ENCODE measurements around the gene DPP6.

The DPP6 gene

DNA sequence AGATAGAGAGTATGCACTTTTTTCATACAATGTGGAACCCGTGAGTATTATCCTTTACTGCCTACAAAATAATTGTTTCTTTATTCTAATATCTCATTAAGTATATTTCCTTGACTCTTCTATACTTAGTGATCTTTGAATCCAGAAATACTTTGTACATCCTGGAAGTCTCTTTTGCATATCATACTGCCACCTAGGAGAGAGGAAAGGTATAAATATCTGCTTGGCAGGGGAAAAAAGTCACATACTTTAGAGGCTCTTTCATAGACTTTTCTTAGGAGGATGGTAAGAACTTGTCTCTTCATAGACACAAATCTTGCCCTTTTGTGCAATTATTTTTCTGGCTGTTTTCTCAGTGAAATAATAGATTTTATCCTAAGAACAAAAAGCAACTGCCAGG lies 514.7 kb downstream of the DPP6 start:
- no peak for DNase-seq

GRCh38 chr7:154568346-154568745 lies 516.1 kb downstream of the DPP6 start:
- DNase-seq = no peak

DNA sequence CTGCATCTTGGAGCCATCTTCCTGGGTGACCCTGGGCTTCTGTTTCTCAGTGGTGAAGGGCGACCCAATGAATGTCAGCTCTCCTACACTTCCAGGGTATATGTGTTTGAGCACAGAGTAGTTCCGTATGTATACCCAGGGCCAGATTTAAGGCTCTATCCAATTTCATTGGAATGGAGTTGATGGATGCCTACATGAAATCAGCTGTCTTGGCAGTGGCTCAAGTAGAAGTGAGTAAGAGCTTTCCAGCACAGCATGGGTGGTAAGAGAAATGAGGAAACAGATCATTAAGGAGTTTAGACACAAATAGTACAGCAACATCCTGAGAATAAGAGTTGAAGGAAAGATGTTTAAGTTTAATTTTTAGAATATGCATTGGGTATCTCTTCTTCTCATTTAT lies 517.7 kb downstream of the DPP6 start:
- DNase-seq = no peak

- DNase-seq = no peak
Measured at GRCh38 chr7:154571772-154572171, 519.6 kb downstream of the DPP6 start.

- DNase-seq = no peak
Measured at GRCh38 chr7:154574235-154574634, 522.0 kb downstream of the DPP6 start.

- DNase-seq = no peak
Measured at GRCh38 chr7:154575497-154575896, 523.3 kb downstream of the DPP6 start.

DNA sequence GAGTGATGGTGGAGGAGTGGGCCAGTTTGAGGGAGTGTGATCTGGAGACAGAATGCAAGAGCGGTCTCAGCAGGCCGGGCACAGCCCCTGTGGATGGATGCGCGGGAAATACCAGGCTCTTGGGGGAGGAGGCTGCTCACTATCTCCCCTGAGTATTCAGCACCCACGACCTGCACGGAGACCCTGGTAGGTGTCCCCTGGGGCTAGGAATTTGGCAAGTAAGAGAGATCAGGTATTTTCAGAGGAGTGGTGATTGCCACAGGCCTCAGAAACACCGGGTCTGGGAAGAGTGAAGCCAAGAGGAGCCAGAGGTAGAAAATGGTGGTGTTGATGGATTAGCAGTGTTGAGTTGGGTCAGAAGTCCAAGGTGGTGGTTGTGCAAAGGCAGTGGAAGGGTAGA lies 524.4 kb downstream of the DPP6 start:
- DNase-seq = no peak

DNA sequence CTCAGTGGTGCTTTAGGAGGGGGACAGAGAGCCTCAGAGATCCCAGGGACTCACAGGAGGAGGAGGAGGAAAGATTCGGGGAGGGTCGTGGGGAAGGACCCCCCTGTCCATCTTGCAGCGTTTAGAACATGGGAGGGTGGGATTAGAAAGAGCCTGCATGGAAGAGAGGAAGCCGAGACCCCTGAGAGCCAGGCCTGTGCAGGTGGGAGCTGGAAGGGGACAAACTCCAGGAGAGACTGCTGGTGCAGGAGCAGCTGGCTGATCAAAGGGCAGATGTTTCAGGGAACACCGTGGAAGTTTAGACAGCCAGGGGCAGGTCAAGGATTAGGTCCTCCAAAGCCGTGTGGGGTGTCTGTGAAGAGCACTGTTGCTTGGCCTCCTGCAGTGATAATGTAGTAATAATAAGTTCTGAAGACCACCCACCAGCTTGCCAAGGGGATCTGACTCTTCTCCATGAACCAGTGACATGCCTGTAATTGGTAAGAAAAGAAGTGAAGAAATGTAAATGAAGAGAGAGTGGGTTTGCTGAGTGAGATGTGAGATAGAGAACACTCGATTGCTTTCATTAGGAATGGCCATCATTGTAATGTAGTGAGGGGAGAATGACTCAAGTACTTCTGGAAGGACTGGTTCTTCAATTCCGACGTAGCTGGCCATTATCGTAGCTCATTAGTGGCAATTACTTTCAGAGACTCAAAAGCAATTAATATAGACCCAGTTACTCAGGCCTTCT lies 525.1 kb downstream of the DPP6 start:
- no peak for DNase-seq

GRCh38 chr7:154578336-154578735 lies 526.1 kb downstream of the DPP6 start:
- no peak for DNase-seq

DNA sequence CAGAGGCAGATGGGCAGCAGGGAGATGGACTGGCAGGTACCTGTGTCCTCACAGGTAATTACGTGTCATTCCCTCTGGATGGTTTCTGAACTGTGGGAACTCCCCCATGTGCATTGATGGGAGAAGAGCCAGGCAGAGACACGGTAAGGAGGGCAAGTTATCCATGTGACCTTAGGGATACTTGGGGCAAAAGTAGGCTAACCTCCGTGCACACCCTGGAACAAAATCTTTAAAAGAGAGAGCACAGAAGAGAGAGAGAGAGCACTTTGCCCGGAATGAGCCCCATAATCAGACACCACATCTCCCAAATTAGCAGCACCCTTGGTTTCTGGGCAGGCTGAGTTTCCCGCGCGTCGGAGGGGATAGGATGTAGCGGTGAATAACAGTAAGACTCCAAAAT lies 527.5 kb downstream of the DPP6 start:
- no peak for DNase-seq

DNA sequence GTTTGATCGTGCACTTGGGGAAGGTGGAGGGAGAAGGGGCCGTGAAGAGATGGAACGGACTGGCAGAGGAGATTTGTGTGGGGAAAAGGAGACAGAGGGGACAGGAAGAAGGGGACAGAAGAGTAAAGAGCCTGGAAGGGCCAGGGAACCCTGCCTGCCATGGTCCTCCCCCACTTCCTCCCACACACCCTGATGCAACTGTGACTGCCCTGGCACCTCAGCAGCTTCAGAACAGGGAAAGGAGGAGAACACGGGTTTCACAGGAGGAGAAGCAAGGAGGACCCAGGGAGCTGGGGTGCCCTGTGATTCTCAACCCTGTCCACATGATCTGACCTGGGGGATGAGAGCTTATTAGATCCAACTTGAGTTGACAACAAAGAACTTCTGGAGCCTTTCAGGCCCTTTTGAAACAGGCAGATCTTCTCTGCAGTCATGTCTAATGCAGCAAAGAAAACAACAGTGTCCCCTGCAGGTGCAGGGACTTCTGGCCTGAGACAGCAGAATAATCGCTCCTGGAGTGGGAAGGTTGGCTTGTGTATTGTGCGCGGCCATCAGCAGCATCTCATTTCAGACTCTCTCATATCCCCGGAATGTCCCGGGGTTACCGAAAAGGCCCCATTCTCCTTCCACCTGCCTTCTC lies 529.2 kb downstream of the DPP6 start:
- no peak for DNase-seq

GRCh38 chr7:154583454-154583853 lies 531.3 kb downstream of the DPP6 start:
- no peak for DNase-seq

DNA sequence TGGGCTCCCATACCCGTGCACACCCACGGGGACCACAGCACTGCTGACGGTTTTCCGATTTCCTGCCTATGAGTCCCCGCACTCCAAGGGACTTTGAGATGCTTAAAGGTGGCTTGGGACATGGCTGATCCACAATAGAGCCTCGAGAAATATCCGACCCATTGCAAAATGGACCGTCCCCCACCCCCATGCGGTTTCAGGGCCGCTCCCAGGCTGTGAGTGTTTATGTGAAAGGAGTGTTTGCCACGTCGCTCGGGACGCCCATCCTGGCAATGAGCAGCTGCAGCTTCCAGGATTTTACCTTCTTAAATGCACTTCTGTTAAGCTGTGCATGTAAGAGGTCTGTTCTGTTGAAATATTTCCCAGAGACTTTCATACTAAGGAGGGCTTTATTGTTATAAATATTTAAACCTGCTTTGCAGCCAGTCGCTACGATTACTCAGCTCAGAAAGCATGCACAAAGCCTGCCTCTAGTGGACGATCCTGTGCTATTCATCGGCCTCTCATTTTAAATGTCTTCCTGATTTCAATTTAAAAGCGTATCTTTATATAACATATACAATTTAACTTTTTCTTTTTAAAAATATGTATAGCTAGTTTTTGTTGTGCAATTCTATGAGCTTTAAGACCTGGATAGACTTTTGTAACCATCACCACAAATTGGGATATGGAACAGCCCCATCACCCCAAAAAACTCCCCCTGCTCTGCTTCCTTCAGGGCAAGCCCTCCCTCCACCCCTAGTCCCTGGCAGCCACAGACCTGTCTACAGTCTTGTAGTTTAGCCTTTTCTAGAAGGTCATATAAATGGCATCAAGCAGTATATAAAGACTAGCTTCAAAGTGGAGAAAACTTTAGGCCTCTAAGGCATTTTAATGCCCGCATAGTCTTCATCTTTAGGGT lies 532.4 kb downstream of the DPP6 start:
- no peak for DNase-seq

- DNase-seq = no peak
Measured at GRCh38 chr7:154587792-154588191, 535.6 kb downstream of the DPP6 start.

GRCh38 chr7:154591544-154591943 lies 539.3 kb downstream of the DPP6 start:
- no peak for DNase-seq

DNA sequence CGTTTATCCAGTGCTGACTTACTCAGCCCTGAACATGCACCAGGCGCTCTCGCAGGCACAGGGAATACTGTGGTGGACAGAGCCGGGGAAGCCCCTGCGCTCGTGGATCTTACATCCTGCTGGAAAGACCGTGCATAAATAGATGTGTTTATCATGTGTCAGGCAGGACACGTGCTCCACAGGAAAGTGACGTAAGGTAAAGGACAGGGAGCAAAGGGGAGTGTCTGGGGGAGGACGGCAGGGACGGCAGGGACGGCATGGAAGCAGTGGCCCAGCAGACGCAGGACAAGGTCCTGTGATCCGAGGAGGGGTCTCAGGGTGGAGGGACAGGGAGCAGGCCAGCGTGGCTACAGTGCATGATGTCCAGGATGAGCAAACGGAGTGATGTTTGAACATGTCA lies 540.2 kb downstream of the DPP6 start:
- DNase-seq = no peak

DNA sequence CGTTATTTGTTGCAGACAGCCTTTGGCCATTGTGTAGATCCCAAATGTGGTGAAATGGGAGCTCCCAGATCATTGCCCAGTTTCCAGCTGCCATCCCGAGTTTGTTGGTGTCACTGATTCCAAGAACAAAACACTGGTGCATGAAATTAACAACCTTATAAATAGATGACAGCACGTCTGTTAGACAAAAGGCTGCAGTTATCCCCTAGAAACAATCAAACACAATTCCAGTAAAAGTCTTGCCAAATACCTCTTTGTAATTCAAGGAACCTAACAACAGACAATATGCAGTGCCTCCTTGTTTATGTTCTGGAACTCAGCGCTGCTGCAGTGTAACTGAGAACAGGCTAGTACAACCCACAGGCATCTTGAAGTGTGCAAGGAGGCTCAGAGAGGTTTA lies 546.2 kb downstream of the DPP6 start:
- no peak for DNase-seq

GRCh38 chr7:154598864-154599263 lies 546.7 kb downstream of the DPP6 start:
- no peak for DNase-seq

DNA sequence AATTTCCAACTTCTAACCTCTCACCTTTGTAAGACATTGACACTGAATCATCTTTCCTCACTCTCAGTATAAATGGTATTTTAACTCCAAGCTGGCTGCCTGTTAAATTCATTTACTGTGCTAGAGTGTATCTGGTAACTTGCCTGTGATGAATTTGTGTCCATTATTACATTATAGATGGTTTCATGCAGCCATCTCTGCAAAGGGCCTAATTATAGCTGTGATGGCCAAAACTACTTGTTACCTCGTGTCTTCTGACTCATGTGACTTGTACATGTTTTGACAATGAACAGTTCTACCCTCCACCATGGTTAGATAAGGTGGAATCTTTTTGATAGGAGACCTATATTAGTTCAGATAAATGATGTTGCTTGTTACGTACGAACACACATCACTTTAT lies 558.7 kb downstream of the DPP6 start:
- no peak for DNase-seq

- no peak for DNase-seq
Measured at GRCh38 chr7:154613811-154614210, 561.6 kb downstream of the DPP6 start.

DNA sequence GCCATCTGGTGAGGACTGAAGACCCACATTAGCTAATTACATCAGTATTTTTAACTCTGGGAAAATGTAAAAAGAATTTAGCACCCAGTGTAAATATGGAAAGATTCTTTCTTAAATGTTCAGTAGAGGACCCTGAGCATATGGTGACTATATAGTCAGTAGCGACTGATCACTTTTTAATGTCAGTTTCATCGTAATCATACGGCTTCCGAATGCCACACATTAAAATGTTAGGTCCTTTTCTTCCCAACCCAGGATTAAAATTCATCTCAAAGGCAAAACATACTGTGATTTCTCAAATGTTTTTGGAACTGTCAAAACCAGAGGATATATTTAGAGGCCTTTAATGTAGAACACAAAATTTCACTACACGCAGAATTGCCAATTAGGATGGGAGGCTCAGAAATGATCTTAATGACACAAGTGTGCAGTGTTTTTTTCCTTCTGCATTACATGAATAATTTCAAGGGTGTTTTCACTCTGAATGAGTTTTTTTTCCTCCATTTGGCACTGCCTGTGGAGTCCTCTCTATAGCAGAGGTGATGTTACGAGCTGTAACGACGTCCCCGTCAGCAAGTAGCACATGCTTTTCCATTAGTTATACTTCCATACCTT lies 568.0 kb downstream of the DPP6 start:
- no peak for DNase-seq

DNA sequence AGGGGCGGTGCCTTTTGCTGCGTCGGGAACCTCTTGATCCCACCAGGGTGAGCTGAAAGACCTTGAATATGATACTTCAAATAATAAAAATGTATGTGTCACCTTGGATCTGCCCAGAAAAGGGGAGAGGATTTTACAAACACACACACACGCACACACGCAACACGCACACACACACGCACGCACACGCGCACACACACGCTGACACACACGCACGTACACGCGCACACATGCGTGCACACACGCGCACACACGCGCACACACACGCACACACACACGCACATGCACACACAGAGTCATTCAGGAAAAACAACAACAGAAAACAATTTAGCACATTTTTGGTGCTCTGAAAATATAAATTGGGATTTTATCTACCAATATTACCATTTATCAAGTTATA lies 571.2 kb downstream of the DPP6 start:
- DNase-seq = no peak

- no peak for DNase-seq
Measured at GRCh38 chr7:154627646-154628290, 575.6 kb downstream of the DPP6 start.

Measured in effector CD8-positive, alpha-beta T cell (primary cell).